ENCODE results near the gene SYNJ1.
A peak's percentile ranks its signal among the peaks of the same experiment; 100 is the strongest.
"Not testable (repeated sequence)": the region's sequence is repeated elsewhere in the genome, so short reads cannot be mapped to it uniquely, and the experiment has no call there.

Gene SYNJ1

GRCh38 chr21:32727687-32728455 is at the start of gene SYNJ1:
TSS of gene SYNJ1 (minus strand) at chr21:32728013. CDS start at chr21:32726895, 1,118 bp downstream.
- DNase-seq, result peak; percentile 93

GRCh38 chr21:32777269-32777668 is 49.5 kb upstream of the SYNJ1 start:
- DNase-seq, result no peak

DNA sequence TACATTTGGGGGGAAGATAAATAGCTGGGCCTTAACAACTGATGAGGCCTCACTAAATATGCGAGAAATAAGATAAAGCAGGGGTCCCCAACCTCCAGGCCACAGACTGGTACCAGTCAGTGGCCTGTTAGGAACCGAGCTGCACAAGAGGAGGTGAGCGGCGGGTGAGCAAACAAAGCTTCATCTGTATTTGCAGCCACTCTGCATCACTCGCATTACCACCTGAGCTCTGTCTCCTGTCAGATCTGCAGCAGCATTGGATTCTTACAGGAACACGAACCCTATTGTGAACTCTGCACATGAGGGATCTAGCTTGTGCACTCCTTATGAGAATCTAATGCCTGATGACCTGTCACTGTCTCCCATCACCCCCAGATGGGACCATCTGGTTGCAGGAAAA is 48.9 kb upstream of the SYNJ1 start:
- no peak for DNase-seq

DNA sequence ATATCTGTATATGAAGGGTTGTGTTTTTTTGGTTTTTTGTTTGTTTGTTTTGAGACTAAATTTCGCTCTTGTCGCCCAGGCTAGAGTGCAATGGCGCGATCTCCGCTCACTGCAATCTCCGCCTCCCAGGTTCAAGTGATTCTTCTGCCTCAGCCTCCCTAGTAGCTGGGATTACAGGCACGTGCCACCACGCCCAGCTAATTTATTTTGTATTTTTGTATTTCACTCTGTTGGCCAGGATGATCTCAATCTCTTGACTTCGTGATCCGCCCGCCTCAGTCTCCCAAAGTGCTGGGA is 45.2 kb upstream of the SYNJ1 start:
- not testable (repeated sequence) for DNase-seq

GRCh38 chr21:32772281-32773047 is 44.7 kb upstream of the SYNJ1 start:
- DNase-seq, result peak; percentile 32

DNA sequence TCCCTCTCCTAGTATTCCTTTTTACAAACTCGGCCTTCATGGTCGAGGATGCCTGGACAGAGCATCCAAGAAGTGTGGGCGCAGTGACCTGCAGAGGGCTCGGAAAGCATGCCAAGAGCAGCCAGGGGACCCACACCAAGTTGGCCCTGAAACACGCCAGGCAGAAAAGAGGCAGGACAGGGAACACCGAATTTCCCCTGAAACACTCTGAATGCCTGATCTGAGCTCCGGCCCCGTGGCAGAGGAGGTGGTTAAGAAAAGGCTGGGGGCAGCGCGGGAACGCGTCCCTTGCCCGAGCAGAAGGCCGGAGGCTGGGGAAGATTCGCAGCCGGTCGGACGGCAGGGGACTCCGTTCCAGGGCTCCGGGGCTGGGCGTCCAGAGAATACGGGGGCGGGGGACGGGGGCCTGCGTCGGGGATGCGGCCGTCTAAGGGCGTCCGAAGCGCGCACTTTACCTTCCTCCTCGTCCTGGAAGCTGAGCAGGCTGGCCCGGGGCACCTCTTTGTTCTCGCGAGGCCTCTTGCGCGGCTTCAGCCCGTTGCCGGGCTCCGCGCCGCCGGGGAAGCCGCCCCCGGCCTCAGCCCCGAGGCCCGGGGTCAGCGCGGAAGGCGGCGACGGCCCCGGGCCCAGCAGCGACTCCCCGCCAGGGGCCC is 43.2 kb upstream of the SYNJ1 start:
- DNase-seq, result peak; percentile 49

- DNase-seq, result no peak
Measured at GRCh38 chr21:32768530-32768929, 40.7 kb upstream of the SYNJ1 start.

DNA sequence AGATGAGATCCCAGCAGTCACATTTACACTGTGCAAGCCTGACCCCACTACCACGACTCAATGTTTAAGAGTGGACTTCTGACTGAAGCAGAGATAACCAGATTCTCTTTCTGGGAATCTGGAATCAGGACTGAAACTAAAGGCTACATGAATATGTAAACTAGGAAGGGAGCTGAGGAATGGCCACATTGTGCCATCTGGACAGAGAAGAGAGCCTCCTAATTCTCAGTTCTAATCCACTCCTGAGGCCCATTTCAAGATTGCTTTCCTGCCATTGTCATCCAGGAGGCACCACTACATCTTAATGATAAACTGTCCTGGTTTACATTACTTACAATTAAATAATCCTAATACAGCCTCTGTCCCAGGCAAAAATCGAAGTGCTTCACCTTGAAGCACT is 37.2 kb upstream of the SYNJ1 start:
- no peak for DNase-seq

DNA sequence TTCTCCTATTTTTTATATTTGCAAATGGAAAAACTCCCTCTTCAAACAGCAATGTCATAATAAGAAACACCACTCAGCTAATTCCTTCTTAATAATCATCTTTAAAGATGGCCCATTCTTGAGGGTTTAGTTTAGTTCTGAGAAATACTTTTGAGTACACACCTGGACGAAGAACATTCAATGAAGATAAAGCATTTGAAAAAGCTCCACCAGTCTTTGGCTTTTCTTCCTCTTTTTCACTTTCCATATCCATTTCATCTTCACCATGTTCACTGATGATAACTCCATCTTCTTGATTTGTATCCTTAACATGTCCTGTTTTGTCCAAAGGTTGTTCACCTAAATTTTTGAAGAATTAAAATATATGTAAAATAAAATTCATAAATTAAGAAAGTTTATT is 36.4 kb upstream of the SYNJ1 start:
- no peak for DNase-seq

- DNase-seq, result no peak
Measured at GRCh38 chr21:32757804-32758203, 30.0 kb upstream of the SYNJ1 start.

GRCh38 chr21:32756096-32756495 is 28.3 kb upstream of the SYNJ1 start:
- no peak for DNase-seq

DNA sequence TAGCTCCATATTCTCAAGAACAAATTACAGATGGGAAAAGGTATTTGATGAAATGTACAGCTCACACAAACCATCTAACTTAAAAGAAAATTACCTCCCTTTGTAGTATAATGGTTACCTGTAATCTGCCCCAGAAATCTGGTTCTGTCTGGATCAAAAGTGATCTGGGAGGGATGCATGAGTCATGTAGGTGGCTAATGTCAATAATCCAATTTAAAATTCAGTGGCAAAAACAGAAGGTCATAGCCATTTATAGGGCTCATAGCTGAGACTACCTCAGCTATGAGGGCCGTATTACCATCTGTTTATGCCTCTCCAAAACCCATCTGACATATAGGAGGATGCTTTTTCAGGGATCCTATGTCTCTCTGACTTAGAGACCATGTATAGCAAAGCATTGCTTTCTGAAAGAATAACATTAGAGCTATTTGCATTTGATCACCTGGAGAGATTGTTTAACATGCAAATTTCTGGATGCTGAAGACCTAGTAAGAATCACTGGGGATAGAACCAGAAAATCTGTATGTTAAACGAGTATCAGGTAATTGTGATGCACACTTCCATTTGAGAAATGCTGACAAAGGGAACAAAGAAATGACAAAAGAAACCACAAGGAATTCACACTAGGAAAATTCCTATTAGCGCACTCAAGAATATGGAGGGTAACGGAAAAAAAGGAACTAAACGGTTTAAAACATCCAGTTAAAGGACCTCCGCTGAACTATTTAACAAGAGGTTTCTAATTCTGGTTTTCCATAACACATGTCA is 26.2 kb upstream of the SYNJ1 start:
- DNase-seq, result no peak

- DNase-seq, result no peak
Measured at GRCh38 chr21:32750405-32750804, 22.6 kb upstream of the SYNJ1 start.

DNA sequence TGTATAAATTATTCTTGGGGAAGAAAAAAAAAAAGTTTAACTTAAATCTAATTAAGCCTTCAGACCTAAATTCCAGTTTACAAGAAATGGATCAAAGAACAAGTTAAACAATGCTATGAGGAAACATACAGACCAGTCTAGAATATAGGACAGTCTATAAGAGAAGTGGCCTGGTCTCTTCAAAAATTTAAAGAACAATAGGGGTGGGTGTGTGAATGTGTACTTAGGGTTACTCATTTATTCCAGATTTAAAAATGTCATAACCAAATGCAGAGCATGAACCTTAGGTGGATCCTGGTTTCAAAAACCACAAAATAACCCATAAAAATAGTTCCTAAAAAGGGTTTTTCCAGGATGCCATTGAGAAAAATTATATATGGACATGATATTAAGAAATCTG is 21.8 kb upstream of the SYNJ1 start:
- no peak for DNase-seq

DNA sequence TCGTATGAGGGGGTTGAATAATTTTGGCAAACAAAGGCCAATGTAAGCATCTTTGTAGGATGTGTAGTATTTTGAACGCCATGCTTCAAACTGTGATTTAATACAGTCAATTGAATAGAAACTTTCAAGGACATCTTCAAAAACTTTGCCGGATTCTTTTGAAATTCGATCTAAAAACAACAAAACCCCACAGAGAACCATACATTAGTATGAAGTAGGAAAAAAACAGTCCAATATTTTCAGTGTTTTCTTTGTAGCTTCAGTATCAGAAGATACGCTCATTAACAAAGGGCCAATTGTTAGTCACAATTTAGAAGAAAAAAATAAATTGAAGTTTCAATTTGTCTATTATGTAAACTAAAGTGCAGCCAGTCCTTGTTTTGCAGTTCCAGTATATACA is 20.7 kb upstream of the SYNJ1 start:
- no peak for DNase-seq

- no peak for DNase-seq
Measured at GRCh38 chr21:32747396-32747795, 19.6 kb upstream of the SYNJ1 start.

DNA sequence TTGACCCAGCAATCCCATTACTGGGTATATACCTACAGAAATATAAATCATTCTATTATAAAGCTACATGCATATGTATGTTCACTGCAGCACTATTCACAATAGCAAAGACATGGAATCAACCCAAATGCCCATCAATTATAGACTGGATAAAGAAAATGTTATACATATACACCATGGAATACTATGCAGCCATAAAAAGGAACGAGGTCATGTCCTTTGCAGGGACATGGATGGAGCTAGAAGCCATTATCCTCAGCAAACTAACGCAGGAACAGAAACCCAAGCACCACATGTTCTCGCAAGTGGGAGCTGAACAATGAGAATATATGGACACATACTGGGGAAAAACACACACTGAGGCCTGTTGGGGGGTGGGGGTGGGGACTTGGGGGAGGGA is 18.9 kb upstream of the SYNJ1 start:
- DNase-seq, result not testable (repeated sequence)

DNA sequence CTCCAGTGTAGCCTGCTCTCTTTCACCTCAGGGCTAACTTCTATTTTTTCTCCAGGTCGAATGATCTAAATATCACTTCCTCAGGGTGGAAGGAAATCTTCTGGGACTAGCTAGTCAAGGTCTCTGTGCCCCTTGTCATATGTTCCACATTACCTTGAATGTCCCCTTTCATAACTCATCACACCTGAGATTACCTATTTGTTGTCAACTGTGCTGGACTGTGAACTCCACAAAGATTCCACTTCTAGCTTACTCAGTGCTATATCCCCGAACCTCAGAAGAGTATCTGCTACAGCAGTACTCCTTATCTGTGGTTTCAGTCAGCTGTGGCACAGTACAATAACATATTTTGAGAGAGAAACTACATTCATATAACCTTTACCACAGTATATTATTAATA is 14.6 kb upstream of the SYNJ1 start:
- DNase-seq, result no peak

DNA sequence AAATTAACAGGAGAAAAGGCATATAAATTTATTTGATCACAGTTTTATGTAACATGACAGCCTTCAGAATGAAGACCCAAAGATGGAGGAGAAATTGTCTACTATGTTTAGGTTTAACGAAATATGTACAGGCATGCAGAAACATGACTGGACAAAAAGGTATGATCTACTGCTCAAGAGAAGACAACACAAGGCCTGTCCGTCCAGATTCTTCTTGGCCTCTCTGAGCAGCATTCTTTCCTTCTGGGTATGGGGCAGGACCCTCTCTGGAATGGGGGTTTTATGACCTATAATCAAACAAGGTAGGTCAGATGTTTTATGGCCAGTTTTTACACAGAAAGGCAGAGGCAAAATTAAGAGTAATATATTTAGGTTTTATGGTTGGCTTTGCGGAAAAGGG is 13.5 kb upstream of the SYNJ1 start:
- no peak for DNase-seq

DNA sequence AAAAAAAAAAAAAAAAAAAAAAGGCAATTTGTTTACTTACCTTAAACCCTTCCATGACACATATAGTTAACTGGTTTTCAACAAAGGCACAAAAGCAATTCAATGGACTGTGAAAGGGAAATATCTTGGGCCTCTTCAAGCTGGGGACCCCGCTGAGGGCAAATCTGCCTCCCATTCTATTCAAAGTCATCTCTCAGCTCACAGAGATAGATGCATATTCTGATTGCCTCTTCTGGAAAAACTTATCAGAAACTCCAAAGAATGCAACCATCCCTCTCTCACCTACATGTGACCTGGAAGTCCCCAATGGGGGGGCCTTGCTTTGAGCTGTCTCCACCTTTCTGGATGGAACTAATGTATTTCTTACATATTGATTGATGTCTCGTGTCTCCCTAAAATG is 12.1 kb upstream of the SYNJ1 start:
- no peak for DNase-seq

- DNase-seq, result not testable (repeated sequence)
Measured at GRCh38 chr21:32736083-32736482, 8.3 kb upstream of the SYNJ1 start.

- no peak for DNase-seq
Measured at GRCh38 chr21:32735524-32735923, 7.7 kb upstream of the SYNJ1 start.

GRCh38 chr21:32733990-32734613 is 6.3 kb upstream of the SYNJ1 start:
- no peak for DNase-seq
